PC-3 (cell line): ENCODE measurements around the gene HDAC4.

Experiments used
- EZH2 ChIP-seq: fragments of 300-600 bp; sonication (generic); IDR thresholded peaks from one replicate; pipeline ENCODE4 v1.6.1; 2017; ENCODE audit warnings: antibody characterized with exemption, mild to moderate bottlenecking, low read length; ENCODE audit not compliant: unreplicated experiment
- TF ChIP-seq, protein P1 (sequence below): fragments of 300-600 bp; sonication (generic); conservative IDR thresholded peaks from 2 replicates; pipeline ENCODE4 v1.5.1; 2017; ENCODE audit warnings: antibody characterized with exemption, low read depth, mild to moderate bottlenecking, low read length

DNA sequence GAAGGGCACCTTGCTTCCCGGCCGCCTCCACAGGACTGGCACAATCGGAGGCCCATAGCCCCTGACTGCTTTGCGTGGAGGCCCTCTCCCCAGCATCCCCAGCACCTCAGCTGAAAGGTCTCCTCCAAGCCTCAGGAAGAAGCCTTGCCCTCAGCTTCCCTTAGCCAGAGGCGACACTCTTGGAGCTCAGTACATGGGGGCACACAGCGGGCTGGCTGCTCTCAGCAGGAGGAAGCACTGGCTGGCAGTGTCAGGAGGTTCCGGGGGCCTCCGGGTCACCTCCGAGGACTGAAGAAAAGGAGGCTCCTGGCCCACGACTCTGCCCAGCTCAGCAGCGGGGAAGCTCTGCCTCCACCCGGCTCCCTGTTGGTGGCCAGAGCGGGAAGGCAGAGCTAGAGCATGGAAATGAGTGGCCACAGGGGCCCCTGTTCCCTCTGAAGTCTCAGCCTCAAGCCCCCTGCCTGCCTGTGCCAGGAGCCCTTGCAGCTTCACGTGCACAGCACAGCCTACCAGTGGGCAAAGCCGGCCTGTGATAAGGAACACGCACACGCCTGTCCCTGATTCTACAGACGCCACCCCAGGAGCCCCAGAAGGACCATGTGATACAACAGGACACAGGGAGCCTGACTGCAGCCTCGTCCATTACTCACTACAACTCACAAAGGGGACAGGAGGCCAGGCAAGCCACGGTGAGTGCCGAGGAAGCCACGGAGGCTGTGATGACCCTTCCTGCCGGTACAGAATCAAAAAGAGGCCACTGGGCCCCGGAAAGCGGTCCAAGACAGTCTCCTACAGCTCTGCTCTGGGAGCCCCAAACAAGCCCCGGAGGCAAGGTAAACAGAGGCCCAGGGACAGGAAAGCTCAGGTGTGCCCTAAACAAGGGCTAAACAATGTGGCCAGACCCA lies 15.5 kb downstream of the HDAC4 start:
- TF ChIP-seq, protein P1, sequence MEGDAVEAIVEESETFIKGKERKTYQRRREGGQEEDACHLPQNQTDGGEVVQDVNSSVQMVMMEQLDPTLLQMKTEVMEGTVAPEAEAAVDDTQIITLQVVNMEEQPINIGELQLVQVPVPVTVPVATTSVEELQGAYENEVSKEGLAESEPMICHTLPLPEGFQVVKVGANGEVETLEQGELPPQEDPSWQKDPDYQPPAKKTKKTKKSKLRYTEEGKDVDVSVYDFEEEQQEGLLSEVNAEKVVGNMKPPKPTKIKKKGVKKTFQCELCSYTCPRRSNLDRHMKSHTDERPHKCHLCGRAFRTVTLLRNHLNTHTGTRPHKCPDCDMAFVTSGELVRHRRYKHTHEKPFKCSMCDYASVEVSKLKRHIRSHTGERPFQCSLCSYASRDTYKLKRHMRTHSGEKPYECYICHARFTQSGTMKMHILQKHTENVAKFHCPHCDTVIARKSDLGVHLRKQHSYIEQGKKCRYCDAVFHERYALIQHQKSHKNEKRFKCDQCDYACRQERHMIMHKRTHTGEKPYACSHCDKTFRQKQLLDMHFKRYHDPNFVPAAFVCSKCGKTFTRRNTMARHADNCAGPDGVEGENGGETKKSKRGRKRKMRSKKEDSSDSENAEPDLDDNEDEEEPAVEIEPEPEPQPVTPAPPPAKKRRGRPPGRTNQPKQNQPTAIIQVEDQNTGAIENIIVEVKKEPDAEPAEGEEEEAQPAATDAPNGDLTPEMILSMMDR, result no peak
- TF ChIP-seq EZH2, result no peak
